GM19324 (cell line): ENCODE results near the gene SPARCL1.

Source experiments
- ATAC-seq: cut with Tn5 transposase; IDR thresholded peaks from one replicate; pipeline ENCODE4 v1.9.1; 2021; ENCODE audit warnings: mild to moderate bottlenecking, moderate library complexity; ENCODE audit not compliant: unreplicated experiment, low FRiP score

Gene SPARCL1

DNA sequence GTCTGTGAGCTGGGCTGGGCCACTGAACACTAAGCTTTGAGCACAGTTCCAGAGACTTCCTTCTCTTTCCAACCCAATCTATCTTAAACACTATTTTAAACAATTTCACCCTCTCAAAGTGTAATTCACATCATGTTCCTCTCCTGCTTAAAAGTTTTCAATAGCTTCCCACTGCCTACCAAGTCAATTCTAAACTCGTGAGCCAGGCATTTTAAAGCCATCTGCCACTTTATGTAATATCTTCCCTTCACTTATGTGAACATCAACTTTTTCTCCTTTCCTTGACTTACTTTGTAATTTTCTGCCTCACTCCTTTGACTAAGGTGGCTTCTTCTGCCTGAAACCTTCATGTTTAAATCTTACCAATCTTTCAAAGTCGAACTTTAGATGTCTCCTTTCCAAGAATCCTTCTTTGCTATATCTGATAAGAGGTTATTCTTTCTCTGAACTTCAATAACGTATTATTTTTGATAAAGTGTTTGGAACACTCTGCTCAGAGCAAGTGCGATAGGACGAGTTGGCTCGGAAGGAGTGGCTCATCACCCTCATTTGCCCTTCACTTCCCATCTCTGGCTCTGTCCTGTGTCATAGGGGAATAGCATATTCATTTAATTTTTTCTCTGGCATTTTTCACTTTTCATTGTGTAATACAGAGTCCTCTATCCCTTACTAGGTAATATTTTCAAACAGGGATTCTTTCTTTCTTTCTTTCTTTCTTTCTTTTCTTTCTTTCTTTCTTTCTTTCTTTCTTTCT is 13.0 kb upstream of the SPARCL1 start:
- no peak for ATAC-seq

DNA sequence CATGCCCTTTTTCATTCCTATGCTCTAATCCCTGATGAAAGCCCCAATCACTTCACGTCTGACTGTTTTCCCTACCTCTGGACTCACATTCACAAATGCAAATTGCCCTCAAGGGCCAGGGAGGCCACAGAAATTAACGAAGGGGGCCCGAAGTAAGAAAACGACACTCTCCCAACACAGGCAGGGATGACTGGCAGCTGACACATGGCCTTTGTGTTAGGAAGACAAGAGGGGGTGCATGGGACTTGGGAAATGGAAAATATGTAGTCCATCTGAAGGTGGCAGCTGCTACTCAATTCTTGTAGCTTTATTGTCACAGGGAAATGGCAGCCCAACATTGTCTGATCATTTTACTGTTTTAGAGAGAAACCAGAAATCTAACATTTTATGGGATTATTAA is 12.3 kb upstream of the SPARCL1 start:
- ATAC-seq: no peak

DNA sequence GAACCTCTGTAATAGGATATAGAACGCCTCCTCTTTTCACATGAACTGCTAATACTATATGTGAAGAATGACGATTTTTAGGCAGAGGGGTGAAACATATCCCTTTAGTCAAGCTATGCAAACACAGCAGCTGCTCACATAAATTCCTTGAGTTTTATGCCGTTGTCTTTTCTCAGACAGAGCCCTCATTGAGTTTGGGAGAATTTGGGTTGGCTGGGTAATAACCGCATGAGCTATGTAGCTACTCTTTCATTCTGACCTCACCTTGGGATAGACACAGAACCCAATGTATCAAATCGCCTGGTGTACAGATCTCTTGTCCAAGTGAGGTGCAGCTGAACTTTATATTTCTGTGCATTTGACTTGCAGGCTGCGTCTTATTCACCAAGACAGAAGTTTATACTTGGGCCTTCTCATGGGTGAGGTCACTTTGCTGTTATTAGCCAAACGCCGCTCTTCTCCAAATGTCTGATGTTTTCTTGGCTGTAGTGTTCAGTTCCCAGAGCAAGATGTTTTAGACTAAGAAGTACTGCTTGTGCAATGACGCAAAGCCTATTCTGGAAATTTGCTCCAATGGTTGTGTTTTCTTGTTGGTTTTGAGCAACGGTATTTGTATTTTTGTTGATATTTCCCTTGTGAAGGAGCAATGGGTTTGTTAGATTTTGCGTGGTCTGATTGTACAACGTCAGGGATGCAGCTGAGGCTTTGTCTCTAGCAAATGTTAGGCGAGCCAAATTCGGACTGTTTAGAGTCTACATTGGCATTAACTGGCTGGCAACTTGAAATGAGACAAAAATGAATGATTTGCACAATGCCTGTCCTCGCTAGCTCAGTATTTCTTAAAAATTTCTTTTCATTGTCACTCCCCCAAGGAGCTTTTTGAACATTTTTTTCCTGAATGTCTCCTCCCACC is 11.2 kb upstream of the SPARCL1 start:
- ATAC-seq: no peak

DNA sequence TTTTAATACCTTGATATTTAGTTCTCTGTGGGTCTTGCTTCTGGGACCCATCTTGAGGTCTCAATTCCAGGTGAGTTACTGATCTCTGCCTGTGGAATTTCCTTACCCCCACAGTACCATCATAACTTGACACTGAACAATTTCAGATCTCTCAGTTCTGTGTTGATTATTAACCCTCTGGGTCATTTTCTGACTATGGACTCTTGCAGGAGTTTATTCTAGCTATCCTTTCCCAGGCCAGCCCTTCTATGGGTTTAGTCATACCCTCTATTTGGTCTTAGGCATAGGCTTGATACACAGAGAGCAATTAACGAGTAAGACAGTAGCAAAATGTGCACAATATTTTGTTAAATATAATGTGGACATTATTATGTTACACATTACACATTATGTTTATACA is 3.7 kb upstream of the SPARCL1 start:
- ATAC-seq: no peak

DNA sequence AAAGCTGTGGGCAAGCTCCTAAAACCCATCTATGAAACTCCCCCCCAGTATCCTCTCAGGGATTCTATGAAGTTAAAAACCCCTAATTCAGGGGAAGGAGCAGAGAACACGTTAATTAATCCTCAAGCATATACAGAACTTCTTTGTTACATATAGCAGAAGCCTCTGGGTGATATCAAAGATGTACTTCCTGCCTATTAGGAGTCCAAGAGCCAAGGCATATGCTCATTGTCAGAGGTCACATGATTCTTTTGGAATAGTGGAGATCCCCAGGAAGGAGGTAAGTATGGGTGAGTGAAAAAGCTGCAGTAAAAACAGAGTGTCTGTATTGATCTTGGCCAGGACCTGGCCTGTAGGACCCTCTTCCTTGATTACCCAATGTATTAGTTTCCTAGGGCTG is 2.9 kb upstream of the SPARCL1 start:
- no peak for ATAC-seq

DNA sequence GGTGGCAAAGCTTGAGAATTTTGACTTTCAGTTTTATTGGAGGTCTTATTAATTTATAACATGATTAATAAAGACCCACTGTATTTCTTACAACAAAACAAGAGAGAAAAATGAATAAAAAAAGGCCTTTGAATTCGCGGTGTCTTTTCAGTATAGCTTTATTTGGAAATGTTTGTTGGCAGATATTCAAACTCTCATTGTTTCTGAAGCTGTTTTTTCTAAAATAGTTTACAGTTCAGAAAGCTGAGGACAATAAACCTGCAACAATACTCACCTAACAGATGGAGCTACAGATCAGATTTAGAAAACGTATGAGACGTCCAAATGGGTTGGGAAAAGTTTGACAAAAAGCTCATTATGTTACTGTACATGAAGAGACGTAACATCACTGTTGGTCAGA is 2.4 kb upstream of the SPARCL1 start:
- ATAC-seq: no peak

DNA sequence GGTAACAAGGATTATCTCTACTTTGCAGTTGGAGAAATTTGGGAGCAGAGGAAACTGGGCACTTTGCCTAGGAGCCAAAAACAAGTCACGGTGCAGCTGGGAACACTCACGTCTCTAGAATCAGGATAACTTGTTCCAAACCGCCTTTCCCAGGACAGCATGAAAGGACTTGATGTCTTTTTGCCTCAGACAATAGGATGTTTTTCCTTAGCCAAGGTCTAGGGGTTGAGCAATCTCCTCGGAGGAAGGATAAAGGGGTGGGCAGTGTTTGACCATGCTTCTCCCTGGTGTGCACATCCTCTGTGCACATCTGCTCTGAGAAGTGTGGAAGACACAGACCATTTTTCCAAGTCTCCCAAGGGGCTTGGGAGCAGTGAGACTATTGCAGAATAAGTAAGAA is 1.7 kb upstream of the SPARCL1 start:
- no peak for ATAC-seq

DNA sequence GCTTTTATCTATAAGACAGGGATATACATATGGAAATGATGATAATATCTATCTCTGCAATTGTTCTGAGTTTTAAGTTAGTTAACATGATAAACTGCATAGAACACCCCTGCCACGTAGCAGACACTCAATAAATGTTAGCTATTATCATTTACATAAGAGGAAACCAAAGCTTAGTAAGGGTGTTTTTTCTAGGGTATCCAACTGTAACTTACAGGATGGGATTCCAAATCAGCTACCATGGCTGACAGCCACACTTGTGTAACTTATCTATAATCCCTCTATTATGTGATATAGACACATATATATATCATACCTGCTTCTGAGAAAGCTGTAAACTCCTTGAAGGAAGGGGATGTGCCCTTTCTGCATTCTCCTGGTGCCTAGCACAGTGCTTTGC is 1.1 kb upstream of the SPARCL1 start:
- ATAC-seq: no peak

DNA sequence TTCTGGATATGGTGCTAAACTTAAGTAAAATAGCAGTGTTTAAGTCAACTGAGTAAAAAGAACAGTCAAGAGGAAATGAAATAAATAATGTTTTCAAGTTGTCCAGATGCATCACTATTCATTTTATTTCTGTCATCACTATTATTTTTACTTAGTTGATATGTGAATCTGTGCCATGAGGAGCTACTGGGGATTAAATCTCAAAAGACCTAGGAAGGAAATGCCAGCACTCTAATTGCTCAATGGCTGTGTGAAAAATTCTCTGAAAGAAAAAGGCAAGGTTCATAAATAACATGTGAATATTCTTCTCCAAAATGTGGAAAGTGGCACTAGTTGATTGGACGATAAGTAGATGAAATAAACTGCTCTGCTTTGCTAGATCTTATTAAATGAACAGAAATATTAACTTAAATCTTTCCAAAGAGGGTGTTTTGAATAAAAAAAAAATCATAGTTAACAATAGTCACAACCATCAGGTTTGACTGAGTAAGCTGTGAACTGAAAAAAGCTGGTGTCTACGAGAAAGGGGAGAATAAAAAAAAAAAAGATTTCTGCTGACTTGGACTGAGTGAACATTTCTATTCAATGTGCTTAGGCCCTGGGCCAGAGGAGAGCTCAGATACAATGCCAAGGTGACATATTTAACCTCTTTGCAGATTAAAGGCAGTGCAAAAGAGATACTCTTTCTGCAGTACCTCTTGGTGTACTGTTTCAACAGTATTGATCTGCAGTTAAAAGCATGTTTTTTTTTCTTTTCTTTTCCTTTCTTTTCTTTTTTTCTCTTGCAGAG is 1.6 kb downstream of the SPARCL1 start:
- ATAC-seq: no peak

DNA sequence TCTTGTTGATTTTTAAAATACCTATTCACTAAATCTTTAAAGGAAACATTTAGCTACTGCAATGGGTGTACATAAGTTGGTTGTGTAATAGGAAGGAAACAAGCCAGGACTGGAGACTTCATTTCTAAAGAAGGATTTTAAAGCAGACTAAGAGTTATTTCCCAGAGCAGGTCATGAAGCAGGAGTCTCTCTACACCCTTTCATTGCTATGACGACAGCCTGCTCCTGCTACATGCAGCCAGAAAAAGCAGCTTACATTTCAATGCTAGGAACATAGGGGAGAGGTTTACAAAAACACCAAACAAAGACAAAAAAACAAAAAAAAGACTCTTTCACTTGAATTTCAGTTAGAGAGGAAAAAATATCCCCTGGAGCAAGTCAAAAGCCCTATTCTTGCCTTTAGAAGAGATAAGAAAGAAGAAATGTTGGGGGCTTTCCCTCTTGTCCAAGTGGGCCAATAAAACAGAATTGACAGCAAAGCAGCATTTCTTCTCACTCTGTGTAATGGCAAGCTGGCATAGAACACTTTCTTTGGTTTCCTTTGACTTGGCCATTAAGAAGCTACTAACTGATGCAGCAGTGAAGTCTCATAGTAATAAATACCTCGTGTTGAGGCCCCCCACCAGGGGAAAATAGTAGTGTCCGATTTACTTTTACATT is 3.4 kb downstream of the SPARCL1 start:
- no peak for ATAC-seq

DNA sequence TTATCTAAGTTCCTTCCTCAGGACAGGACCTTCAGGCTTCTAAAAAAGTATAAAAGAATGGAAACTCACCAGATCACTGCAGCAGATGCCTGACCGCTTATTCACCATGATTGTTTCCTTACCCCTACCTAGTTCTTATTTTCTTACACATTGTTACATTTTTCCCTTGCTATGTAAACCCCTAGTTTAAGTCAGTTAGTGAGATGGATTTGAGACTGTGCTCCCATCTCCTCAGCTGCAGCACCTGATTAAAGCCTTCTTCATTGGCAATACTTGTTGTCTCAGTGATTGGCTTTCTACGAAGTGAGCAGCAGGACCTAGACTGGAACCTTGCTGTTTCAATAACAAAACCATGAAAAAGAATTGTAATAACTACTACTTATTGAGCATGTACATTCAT is 4.7 kb downstream of the SPARCL1 start:
- no peak for ATAC-seq

DNA sequence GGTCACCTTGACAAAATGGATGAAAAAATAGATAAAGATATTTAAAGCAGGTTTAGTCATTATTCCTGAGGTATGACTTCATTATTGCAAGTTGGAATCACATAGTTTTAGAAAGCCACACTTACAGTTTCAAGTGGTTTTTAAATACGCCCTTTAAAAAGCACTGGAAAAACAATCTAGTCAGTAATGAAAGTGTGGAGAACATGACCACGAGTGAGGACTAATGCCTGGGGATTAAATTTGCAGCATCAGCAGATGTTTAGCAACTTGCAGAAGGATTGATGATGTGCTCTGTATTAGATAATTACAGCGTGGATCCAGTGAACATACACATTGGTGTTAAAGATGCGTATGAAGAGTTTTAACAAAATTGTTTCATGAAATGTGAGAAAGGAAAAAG is 5.9 kb downstream of the SPARCL1 start:
- no peak for ATAC-seq

DNA sequence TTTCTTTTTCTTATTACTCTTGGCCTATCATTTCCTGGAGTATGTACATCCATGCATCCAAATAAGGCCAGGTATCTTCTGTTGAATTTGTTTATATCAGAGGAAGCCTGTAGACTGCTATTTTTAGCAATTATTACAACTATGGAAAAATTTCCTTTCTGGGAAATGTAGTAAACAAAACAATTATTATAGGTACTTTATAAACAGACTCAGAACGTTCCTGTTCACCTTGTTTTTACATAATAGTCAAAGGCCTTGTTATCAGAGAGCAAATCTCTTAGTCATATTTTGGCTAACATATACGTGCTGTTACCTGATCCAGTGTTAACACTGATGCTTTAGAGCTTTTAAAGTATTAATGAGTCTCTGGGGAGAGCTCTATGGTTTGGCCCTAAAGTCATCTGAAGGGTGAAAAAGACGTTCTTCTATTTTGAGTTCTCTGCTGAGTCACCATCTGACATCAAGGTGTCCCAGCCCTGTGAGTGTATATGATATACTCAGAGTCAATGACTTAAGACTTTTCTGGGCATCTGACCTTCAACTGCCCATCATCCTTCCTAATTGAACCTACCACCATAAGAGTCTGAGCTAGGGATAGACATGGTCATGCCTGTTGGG is 7.3 kb downstream of the SPARCL1 start:
- no peak for ATAC-seq

DNA sequence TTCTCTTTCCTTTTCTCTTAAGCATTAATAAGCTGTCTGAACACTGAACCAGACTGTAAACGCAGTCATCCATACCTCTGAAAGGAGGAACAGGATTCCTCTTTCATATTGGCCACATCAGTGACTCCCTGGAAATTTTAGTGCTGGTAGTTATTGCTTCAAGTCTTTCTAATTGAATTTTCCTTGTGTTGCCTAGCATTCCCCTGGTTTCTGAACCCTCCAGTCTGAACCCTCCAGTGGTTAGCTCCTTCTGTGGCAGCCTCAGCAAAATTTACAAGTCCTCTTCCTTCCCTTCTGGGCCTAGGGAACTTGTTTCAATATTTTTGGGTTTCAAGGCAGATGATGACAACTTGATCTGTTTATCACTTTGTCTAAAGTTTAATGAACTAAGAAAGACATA is 7.9 kb downstream of the SPARCL1 start:
- no peak for ATAC-seq

DNA sequence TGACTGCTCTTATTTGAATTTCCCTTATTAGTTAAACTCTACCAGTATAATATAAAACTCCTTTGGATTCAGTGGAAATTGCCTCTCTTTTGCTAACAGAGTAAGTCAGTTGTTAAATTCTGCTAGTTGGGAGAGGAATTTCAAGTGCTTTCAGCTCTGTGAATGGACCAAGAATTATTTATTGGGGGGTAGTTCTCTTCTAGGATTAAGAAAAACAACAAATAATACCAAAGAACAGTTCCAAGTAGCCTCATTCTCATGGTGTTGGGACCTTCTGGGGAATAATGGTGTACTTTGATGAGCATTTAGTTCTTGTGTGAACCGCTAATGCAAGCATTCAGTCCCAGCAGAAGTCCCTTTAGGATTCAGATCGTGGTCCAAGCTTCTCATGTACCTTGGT is 11.6 kb downstream of the SPARCL1 start:
- ATAC-seq: no peak

DNA sequence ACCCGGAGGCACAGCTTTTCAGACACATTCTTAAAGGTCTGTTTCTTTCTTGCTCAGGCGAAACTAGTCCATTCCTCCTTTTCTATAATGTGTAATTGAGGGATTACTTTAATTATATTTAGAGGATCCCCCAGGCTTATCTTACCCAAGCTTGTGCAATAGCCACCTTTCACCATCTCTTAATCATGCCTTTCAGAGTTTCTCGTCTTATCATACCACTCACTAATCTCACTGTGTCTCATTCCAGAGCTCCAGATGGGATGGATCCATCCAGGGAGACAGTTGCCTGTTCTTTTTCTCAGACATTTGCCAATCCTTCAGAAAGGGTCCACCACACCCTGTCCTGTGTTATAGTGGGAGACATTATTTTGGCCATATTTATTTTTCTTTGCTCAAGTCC is 12.5 kb downstream of the SPARCL1 start:
- ATAC-seq: no peak

DNA sequence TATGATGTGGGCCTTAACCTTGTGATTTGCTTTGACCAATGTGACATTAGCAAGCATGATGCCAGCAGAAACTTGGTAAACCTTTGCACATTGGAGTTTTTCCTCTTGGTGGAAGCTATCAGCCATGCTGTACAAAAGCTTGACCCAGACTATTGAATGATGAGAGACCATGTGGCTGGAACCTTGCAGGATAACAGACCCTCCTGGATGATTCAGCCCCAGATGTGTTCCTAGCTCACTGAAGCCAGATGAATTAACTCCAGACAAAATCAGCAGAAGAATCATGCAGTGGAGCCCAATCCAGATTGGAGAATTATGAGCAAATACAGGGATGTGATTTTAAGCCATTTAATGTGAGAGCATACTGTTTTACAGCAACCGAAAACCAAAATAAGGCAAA is 16.8 kb downstream of the SPARCL1 start:
- no peak for ATAC-seq

DNA sequence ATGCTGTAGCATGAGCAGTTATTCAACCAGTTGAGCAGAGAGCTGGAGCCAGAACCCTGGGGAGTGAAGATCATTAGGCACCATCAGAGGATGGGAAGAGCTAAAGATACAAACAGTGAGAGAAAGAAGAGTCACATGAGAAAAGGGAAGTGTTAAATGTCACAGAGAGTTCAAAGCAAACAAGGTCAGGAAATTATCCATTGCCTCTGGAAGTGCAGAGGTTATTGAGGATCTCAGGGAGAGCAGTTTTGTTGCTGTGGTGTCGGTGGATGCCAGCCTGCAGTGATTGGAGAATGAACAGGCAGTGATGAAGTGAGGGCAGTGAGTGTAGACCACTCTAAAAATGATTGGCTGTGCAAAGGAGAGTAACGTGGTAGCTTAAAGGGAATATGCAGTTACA is 17.7 kb downstream of the SPARCL1 start:
- ATAC-seq: no peak

DNA sequence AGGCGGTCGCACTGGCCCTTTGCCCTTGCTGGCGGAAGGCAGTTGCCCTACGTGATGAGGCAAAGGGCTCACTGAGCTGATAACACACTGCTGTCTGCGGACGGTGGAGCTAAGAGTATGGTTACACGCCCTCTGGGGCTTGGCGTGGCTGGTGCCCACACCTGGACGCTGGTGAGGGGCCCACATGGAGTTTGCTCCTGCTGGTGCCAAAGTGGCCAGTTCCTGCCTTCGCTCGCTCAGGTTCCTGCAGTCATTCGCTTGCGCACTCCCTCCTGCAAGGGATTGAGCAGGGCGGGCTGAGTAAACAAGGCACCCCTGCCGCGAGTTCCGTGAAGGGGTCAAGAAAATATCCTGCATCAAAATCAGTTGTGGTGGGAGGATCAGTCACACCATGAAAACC is 18.4 kb downstream of the SPARCL1 start:
- no peak for ATAC-seq

DNA sequence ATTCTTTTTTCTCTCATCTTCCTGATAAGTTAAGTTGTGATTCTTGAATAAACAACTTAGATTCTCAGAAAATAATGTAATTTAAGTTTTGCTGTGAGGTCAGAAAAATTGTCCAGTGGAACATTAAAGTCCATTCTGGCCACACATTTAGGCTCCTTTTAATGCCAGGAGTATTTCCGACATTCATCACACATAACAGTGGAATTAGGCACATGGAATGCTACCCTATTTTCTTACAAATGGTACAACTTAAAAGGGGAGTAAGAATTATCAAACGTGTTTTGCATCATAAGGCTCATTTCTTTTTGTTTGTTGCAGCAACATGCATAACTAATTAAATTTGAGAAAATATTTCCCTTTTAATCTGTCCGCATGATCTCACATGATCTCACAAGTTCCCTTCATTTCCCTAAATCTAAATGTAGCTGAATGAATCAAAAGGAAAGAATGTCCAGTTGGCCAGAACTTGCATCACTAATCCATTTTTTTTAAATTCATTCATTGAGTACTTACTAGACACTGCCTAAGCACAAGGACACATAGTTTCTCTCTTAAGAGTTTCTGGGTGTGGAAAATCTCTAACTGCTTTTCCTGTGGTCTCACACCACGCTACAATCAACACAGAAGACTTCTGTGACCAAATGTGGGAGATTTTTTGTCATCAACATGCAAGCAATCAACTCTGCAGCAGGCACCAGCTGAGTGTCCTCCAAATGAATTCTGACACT is 22.0 kb downstream of the SPARCL1 start:
- ATAC-seq: no peak
